ENCODE measurements around the gene MED8. TPM values are rescaled to one million over a fixed set of nuclear protein-coding genes. Genes with fewer than 3 reads are reported as not detected.

MED8 gene
- total and polyA plus RNA-seq, 2 of the 8 experiments (the other 6 are each of a cell fraction or from before 2014, with no cell fraction given) = 7.0 to 20.6 TPM

- TF ChIP-seq ATF2 (IDR thresholded peaks at IDR 0.05; ENCODE audit: low read length) = no peak
- TF ChIP-seq YY1 (IDR thresholded peaks at IDR 0.05; ENCODE audit: low read depth, low read length) = no peak
- no peak for TF ChIP-seq RFX5 (IDR thresholded peaks at IDR 0.05; ENCODE audit: borderline replicate concordance, low read depth, low read length)
- TF ChIP-seq RAD21 (IDR thresholded peaks at IDR 0.05 in 1 of 2, conservative IDR thresholded peaks at IDR 0.05 in 1 of 2; ENCODE audit: low read depth in 2 of 2, low read length in 2 of 2) = no peak
- TF ChIP-seq JUND (IDR thresholded peaks at IDR 0.05; ENCODE audit: low read length) = no peak
- TF ChIP-seq GABPA (IDR thresholded peaks at IDR 0.05; ENCODE audit: borderline replicate concordance, insufficient read depth, low read length) = no peak
Observed at GRCh38 chr1:43395523-43395922, 5.9 kb upstream of the MED8 start (continued).

All from H1 (cell line).